DLD1 (cell line): Measurements from ENCODE around the gene NPRL2.

ENCODE experiments used
- in situ Hi-C: cut with HindIII; loops from 2 replicates; pipeline ENCODE4 v1.10.0; 2017; ENCODE audit warnings: low sequenced_read_pairs

Gene NPRL2

GRCh38 chr3:50351323-50351697 lies 735 bp upstream of the NPRL2 start:
- in situ Hi-C loops: no loop called here

GRCh38 chr3:50350213-50350526 lies 405 bp downstream of the NPRL2 start:
- in situ Hi-C loops: no loop called here

- in situ Hi-C loops: loop anchor here (25.0 kb wide), 1 partner anchor 1040 kb away; the partner anchor contains the start of genes MANF and RBM15B
Observed at GRCh38 chr3:50347187-50347813, 3.3 kb downstream of the NPRL2 start.

GRCh38 chr3:50345586-50346234 lies 4.9 kb downstream of the NPRL2 start, which contains the start of gene ZMYND10:
ZMYND10 (minus strand) TSS chr3:50345732; CDS start chr3:50345579, 153 bp downstream.
- in situ Hi-C loops: loop anchor here (25.0 kb wide), 1 partner anchor 1042 kb away; the partner anchor contains the start of genes MANF and RBM15B

GRCh38 chr3:50345008-50345407 lies 5.6 kb downstream of the NPRL2 start:
- in situ Hi-C loops: loop anchor here (25.0 kb wide), 1 partner anchor 1042 kb away; the partner anchor contains the start of genes MANF and RBM15B

- in situ Hi-C loops: loop anchor here (25.0 kb wide), 1 partner anchor 1044 kb away; the partner anchor contains the start of genes MANF and RBM15B
Observed at GRCh38 chr3:50342813-50343633, 7.6 kb downstream of the NPRL2 start.

- in situ Hi-C loops: loop anchor here (25.0 kb wide), 1 partner anchor 1045 kb away; the partner anchor contains the start of genes MANF and RBM15B
Observed at GRCh38 chr3:50341996-50342650, 8.5 kb downstream of the NPRL2 start.

- in situ Hi-C loops: loop anchor here (25.0 kb wide), 1 partner anchor 1046 kb away; the partner anchor contains the start of genes MANF and RBM15B
Observed at GRCh38 chr3:50341537-50341936, 9.0 kb downstream of the NPRL2 start.

- in situ Hi-C loops: loop anchor here (25.0 kb wide), 1 partner anchor 1047 kb away; the partner anchor contains the start of genes MANF and RBM15B
Observed at GRCh38 chr3:50340448-50341329, 9.9 kb downstream of the NPRL2 start, which contains the start of gene RASSF1. RASSF1 (minus strand) TSS chr3:50340836; CDS start chr3:50340805, 31 bp downstream.

- in situ Hi-C loops: loop anchor here (25.0 kb wide), 1 partner anchor 1047 kb away; the partner anchor contains the start of genes MANF and RBM15B
Observed at GRCh38 chr3:50340147-50340447, 10.5 kb downstream of the NPRL2 start.

- in situ Hi-C loops: loop anchor here (25.0 kb wide), 1 partner anchor 1048 kb away; the partner anchor contains the start of genes MANF and RBM15B
Observed at GRCh38 chr3:50339485-50340146, 11.0 kb downstream of the NPRL2 start.

GRCh38 chr3:50338965-50339364 lies 11.6 kb downstream of the NPRL2 start:
- in situ Hi-C loops: loop anchor here (25.0 kb wide), 1 partner anchor 1048 kb away; the partner anchor contains the start of genes MANF and RBM15B

- in situ Hi-C loops: loop anchor here (25.0 kb wide), 1 partner anchor 1050 kb away; the partner anchor contains the start of genes MANF and RBM15B
Observed at GRCh38 chr3:50337175-50337861, 13.3 kb downstream of the NPRL2 start.

- in situ Hi-C loops: loop anchor here (25.0 kb wide), 1 partner anchor 1051 kb away; the partner anchor contains the start of genes MANF and RBM15B
Observed at GRCh38 chr3:50336452-50337174, 14.0 kb downstream of the NPRL2 start.

GRCh38 chr3:50334339-50335075 lies 16.1 kb downstream of the NPRL2 start:
- in situ Hi-C loops: loop anchor here (25.0 kb wide), 1 partner anchor 1053 kb away; the partner anchor contains the start of genes MANF and RBM15B

- in situ Hi-C loops: loop anchor here (25.0 kb wide), 1 partner anchor 1053 kb away; the partner anchor contains the start of genes MANF and RBM15B
Observed at GRCh38 chr3:50333744-50334328, 16.7 kb downstream of the NPRL2 start.
